Heart right ventricle (tissue), 16 donors: ENCODE data around the gene PKDCC. TPM values are rescaled to one million over a fixed set of nuclear protein-coding genes. Genes with fewer than 3 reads are reported as not detected.

Experiments used
- ATAC-seq, 8 donors: fragments of 200-7000 bp; cut with Tn5 transposase; one replicate each; pipeline ENCODE4 v1.9.1; 2020; ENCODE audit warnings: mild to moderate bottlenecking in 8 of 8, moderate library complexity in 8 of 8, moderate number of reproducible peaks in 1 of 8
- DNase-seq, 2 donors: peaks; one replicate each; pipeline ENCODE4 v3.0.0-alpha.2; 2020
- H3K27ac ChIP-seq, 10 donors: fragments of 200-600 bp; sonication (generic) in 2 of 10; one replicate each; pipeline versions ENCODE4 v1.5.0 to v1.8.0; 2020 to 2022; ENCODE audit warnings: mild to moderate bottlenecking in 3 of 10
- H3K27me3 ChIP-seq, 7 donors: fragments of 200-600 bp; one replicate each; pipeline ENCODE4 v1.8.0; 2021 to 2022; ENCODE audit warnings: mild to moderate bottlenecking in 2 of 7
- H3K36me3 ChIP-seq, 9 donors: fragments of 200-600 bp; sonication (generic) in 1 of 9; one replicate each; pipeline versions ENCODE4 v1.5.0 to v1.8.0; 2020 to 2022; ENCODE audit warnings: mild to moderate bottlenecking in 2 of 9
- H3K4me1 ChIP-seq, 9 donors: fragments of 200-600 bp; sonication (generic) in 1 of 9; one replicate each; pipeline versions ENCODE4 v1.5.0 to v1.8.0; 2020 to 2022; ENCODE audit warnings: mild to moderate bottlenecking in 4 of 9
- H3K4me3 ChIP-seq, 10 donors: fragments of 200-600 bp; sonication (generic) in 2 of 10; one replicate each; pipeline versions ENCODE4 v1.5.0 to v1.8.0; 2020 to 2022; ENCODE audit warnings: mild to moderate bottlenecking in 7 of 10, moderate library complexity in 2 of 10
- H3K9me3 ChIP-seq, 11 donors: fragments of 200-600 bp in 10 of 11; sonication (generic) in 2 of 11; one replicate each; pipeline versions ENCODE4 v1.5.0 to v1.8.0; 2013 to 2022; ENCODE audit warnings: mild to moderate bottlenecking in 2 of 11, control low read depth in 1 of 11, moderate library complexity in 1 of 11
- WGBS, 2 donors: extraction: QIAGEN DNeasy Blood & Tissue Kit; methylation state at CpG; one replicate each; pipeline ENCODE4 v1.1.7; 2013; ENCODE audit warnings: inconsistent platforms in 1 of 2; 5-methylcytosine and 5-hydroxymethylcytosine counted together
- intact Hi-C, 10 donors: fragments of 100-400 bp; cut with DNase I; formaldehyde crosslinking; loops; one replicate each; pipeline versions ENCODE4 v1.11.1 to v1.14.2; 2022
- polyA plus RNA-seq, 2 donors: library from polyadenylated mRNA; stranded (reverse); fragments of 200-250 nt; gene quantifications; one replicate each; pipeline ENCODE4 v1.2.3, GENCODE V29; 2013
- total RNA-seq, 10 donors: library from RNA; stranded (reverse); fragmentation: NEBNext Ultra II Directional in 3 of 10; extraction: Animal tissue kit (Norgen Biotek cat#: 25700) in 3 of 10; gene quantifications; one replicate each; pipeline versions ENCODE4 v1.2.1 to v1.2.4, GENCODE V29; 2021 to 2023
- TF ChIP-seq, protein P1 (sequence below), 9 donors: fragments of 200-600 bp; sonication (generic) in 2 of 9; IDR thresholded peaks; one replicate each; pipeline versions ENCODE4 v1.5.0 to v1.8.0; 2021 to 2022; ENCODE audit warnings: antibody characterized with exemption in 9 of 9, mild to moderate bottlenecking in 5 of 9, moderate library complexity in 1 of 9
- donor health status: Arrhythmogenic right ventricular cardiomyopathy.
- donor health status: ischemic (EF 13 %, LVEDD 7.1; RV severe dilation, severe dysfunction).
- donor health status: healthy with polysubstance abuse.
- donor health status: DM: no; HTN: yes; CAD: no.
- donor health status: DM: no; HTN: no; CAD: no.
- donor health status: ischemic (EF 25% LVEDD 6.9; RV normal size, moderate dysfunction).
- donor health status: ischemic (EF 25% LVEDD 5.7; RV mildly dilated, moderate dysfunction).
- donor health status: healthy.
- donor health status: DM: yes; HTN: yes; CAD: no.
- donor health status: Ischemic cardiomyopathy.
- donor health status: ischemic (EF 35%, LVEDD 5.7; RV mildly dilated, moderate dysfunction).
- donor health status: nonischemic (EF 11% LVEDD 7.7; RV severe dilation, severe dysfunction).
- donor health status: DM: yes; HTN: yes; CAD: no.
- donor health status: PGD.
- donor health status: ischemic (EF 29% LVEDD 5.4; RV normal size, mild dysfunction).
- donor health status: nonischemic (EF 23%, LVEDD 6.1; RV moderate dilation, normal function).

The PKDCC gene
- total and polyA plus RNA-seq, 12 donors: 25.1 to 263 (median 51.4) TPM

DNA sequence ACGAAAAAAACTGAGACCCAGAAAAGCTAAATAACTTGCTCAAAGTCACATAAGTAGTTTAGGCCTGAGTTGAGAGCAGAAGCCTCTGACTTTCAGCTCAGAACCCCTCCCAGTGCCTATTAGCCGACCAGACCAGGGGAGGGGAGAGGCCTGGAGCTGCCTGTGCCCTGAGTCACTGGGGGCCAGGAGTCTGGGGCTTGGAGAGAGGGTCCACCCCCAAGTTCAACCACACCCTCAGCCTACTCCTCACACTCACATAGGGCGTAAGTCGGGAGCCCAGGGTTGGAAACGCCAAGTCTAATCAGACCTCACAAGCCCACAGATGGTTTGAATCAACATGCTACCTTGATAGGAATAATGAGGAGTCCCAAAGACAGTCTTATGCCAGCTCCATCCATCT lies 12.6 kb upstream of the PKDCC start:
- WGBS, 2 donors: 90 to 96% methylated on average over 5 of the region's 5 CpGs
- peak in 1 of 8 donors; percentile 25 for ATAC-seq
- intact Hi-C loops: no loop called here

DNA sequence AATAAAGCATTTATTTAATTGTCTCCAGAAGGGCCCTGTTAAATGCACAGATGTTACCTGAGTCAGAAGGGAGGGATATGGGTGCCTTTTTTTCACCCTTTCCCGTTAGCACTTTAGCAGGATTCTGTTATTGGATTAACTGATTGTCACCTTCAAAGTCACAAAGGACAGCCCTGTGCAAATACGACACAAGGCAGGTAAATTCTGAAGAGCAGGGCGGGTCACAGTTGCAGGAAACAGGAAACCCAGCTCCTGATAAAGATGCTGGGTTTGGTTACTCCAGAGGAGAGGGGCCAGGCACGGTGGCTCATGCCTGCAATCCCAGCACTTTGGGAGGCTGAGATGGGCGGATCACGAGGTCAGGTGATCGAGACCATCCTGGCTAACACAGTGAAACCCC lies 11.4 kb upstream of the PKDCC start:
- Histone ChIP-seq H3K4me3 (no peak overlapping the region), H3K27me3 (no peaks in the 10 kb centered on the region), H3K4me1 (peaks cover 0 to 18% (median 0%) of the 10 kb centered on the region in 9 donors), H3K27ac (no peak overlapping the region), H3K36me3 (no peaks in the 10 kb centered on the region), H3K9me3 (no peaks in the 10 kb centered on the region)
- TF ChIP-seq, protein P1, sequence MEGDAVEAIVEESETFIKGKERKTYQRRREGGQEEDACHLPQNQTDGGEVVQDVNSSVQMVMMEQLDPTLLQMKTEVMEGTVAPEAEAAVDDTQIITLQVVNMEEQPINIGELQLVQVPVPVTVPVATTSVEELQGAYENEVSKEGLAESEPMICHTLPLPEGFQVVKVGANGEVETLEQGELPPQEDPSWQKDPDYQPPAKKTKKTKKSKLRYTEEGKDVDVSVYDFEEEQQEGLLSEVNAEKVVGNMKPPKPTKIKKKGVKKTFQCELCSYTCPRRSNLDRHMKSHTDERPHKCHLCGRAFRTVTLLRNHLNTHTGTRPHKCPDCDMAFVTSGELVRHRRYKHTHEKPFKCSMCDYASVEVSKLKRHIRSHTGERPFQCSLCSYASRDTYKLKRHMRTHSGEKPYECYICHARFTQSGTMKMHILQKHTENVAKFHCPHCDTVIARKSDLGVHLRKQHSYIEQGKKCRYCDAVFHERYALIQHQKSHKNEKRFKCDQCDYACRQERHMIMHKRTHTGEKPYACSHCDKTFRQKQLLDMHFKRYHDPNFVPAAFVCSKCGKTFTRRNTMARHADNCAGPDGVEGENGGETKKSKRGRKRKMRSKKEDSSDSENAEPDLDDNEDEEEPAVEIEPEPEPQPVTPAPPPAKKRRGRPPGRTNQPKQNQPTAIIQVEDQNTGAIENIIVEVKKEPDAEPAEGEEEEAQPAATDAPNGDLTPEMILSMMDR (IDR thresholded peaks at IDR 0.05): no peak
- WGBS, 2 donors: 74 to 80% methylated on average over 7 of the region's 7 CpGs
- DNase-seq (no peak), ATAC-seq (no peak)
- intact Hi-C loops: no loop called here

More for the DNA sequence above, 12.6 kb upstream of the PKDCC start:
- TF ChIP-seq, protein P1 (IDR thresholded peaks at IDR 0.05): no peak
- H3K36me3 ChIP-seq: no peaks in the 10 kb centered on the region
- H3K4me3 ChIP-seq: no peak overlapping the region
- H3K9me3 ChIP-seq: no peaks in the 10 kb centered on the region
- no peak for DNase-seq
- no peak overlapping the region for H3K27ac ChIP-seq
- H3K4me1 ChIP-seq: peaks cover 0 to 11% (median 0%) of the 10 kb centered on the region in 9 donors
- no peaks in the 10 kb centered on the region for H3K27me3 ChIP-seq

DNA sequence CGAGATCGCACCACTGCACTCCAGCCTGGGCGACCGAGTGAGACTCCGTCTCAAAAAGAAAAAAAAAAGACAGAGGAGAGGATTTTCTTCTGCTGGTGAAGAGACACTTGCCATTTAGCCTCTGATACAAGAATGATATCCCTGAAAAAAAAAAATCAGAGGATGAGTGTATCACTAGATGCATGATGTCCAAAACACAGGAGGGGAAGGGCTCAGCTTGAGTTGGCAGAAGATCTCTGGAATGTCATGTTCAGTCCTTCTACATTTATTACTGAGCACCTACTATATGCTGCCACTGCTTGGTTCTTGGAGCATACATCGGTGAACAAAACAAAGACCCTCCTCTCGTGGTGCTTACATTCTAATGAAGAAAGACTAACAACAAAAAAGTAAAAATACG lies 10.9 kb upstream of the PKDCC start:
- no peak for DNase-seq
- H3K36me3 ChIP-seq: no peaks in the 10 kb centered on the region
- WGBS, 2 donors: 93 to 95% methylated on average over 8 of the region's 8 CpGs
- H3K4me1 ChIP-seq: peaks cover 0 to 13% (median 0%) of the 10 kb centered on the region in 9 donors
- H3K4me3 ChIP-seq: no peak overlapping the region
- TF ChIP-seq, protein P1 (IDR thresholded peaks at IDR 0.05): no peak
- H3K27ac ChIP-seq: no peak overlapping the region
- H3K9me3 ChIP-seq: no peaks in the 10 kb centered on the region
- intact Hi-C loops: no loop called here
- no peak for ATAC-seq
- H3K27me3 ChIP-seq: no peaks in the 10 kb centered on the region

DNA sequence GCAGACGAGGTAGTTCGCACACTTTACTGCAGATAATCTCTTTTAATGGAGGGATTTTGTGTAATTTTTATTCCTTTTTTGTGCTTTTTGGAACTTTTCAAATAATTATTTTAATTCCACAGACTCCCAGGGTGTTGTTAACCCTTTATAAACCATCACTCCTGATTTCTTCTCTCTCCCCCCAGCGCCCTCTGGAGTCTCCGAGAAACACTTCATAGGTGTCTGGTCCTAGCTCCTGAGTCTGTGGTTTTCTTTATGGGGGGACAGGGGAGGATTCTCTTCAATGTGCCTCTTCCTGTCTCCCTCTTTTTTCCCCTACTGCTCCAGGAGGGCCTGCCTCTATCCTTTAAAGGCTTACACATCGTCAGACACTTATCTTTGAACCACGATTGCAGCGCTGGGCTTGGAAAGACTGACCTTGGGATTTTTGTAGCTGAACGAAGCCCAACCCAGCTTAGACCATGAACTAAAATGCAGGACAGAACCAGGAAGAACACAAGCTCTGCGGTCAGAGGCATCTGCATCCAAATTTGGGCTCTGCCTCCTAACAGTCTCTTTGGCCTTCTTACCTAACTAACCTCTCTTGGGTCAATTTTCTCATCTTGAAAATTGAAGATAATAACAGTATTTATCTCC lies 7.1 kb upstream of the PKDCC start:
- Histone ChIP-seq H3K4me1 (peaks cover 0 to 20% (median 2%) of the 10 kb centered on the region in 9 donors), H3K9me3 (no peaks in the 10 kb centered on the region), H3K4me3 (no peak overlapping the region), H3K27ac (peak overlapping the region in 3 of 10 donors; percentile 22 to 51 (median 47)), H3K36me3 (no peaks in the 10 kb centered on the region), H3K27me3 (peaks cover 0 to under 1% (median 0%) of the 10 kb centered on the region in 7 donors)
- 51 to 52% methylated on average over 9 of the region's 9 CpGs for WGBS, 2 donors
- no peak for DNase-seq
- ATAC-seq: peak in 5 of 8 donors; percentile 14 to 46 (median 40)
- intact Hi-C loops: loop anchor here in 2 of 10 donors (10.0 kb wide), 2 partner anchors 76 to 106 kb away; no protein-coding TSS in a partner anchor
- TF ChIP-seq, protein P1 (IDR thresholded peaks at IDR 0.05): no peak
